HepG2 (cell line): Measurements from ENCODE around the gene ITCH. TPM values are rescaled to one million over a fixed set of nuclear protein-coding genes. Genes with fewer than 3 reads are reported as not detected.

Source experiments
- ATAC-seq: fragments of 200-7000 bp; cut with Tn5 transposase; 3 replicates; pipeline ENCODE4 v1.9.1; 2020; ENCODE audit warnings: mild to moderate bottlenecking, moderate library complexity
- BruUV-seq: library from RNA; stranded (reverse); fragments of 400-500 nt; replicated peaks from 2 replicates; lab custom pipeline; 2021; lab: Mats Ljungman, UMichigan
- CTCF ChIA-PET: fragments of 300-600 bp; formaldehyde crosslinking; extraction: SDS; loops from one replicate; lab custom pipeline; 2021; ENCODE audit warnings: low total read pairs, inconsistent platforms, low intra/inter-chr PET ratio; lab: Yijun Ruan, JAX
- POLR2A ChIA-PET: fragments of 350-600 bp; sonication (Branson Sonifier 250); formaldehyde crosslinking; loops from one replicate; lab custom pipeline; 2020; ENCODE audit warnings: antibody characterized with exemption, inconsistent platforms; lab: Yijun Ruan, JAX
- DNase-seq: peaks from one replicate; pipeline ENCODE4 v3.0.0-alpha.2; 2015; ENCODE audit warnings: low spot score
- FAIRE-seq: peaks from 3 replicates; lab custom pipeline; 2011; peaks lifted over from hg19 to GRCh38; lab: Jason Lieb, UNC
- H2AFZ ChIP-seq: one replicate; pipeline ENCODE4 v1.6.1; 2011; ENCODE audit warnings: low read length, inconsistent platforms
- H3K27ac ChIP-seq: fragments of 300-600 bp; 3 replicates; pipeline ENCODE4 v1.8.0; 2011; ENCODE audit warnings: mixed run types, mild to moderate bottlenecking, mixed read lengths, low read length, inconsistent platforms; ENCODE audit not compliant: insufficient read depth; ENCODE audit errors: extremely low read length
- H3K27me3 ChIP-seq, 2 experiments: fragments of 200-600 bp in 1 of 2; 2 replicates in 1 of 2; 3 replicates in 1 of 2; pipeline versions ENCODE4 v1.6.0 to v1.8.0; 2011; ENCODE audit warnings: low read length in 2 of 2, mild to moderate bottlenecking in 2 of 2, moderate library complexity in 2 of 2, inconsistent platforms in 1 of 2; ENCODE audit not compliant: insufficient read depth in 2 of 2, control insufficient read depth in 1 of 2
- H3K36me3 ChIP-seq, 2 experiments: fragments of 200-600 bp in 1 of 2; replicated peaks in 1 of 2; 2 replicates in 1 of 2; 3 replicates in 1 of 2; pipeline versions ENCODE4 v1.5.1 to v1.8.0; 2011; ENCODE audit warnings: low read length in 2 of 2, inconsistent platforms in 1 of 2; ENCODE audit not compliant: insufficient read depth in 2 of 2, control insufficient read depth in 1 of 2
- H3K4me1 ChIP-seq: 2 replicates; pipeline ENCODE4 v1.5.1; 2012; ENCODE audit warnings: low read length, inconsistent platforms; ENCODE audit not compliant: insufficient read depth
- H3K4me2 ChIP-seq: 2 replicates; pipeline ENCODE4 v1.6.0; 2011; ENCODE audit warnings: low read depth, low read length, inconsistent platforms
- H3K4me3 ChIP-seq, 3 experiments: fragments of 200-600 bp in 1 of 3; sonication (generic), shearing (Covaris generic) in 1 of 3; replicated peaks in 1 of 3; 2 replicates each; pipeline ENCODE4 v1.5.1; 2011 to 2016; ENCODE audit warnings: low read length in 3 of 3, inconsistent platforms in 2 of 3, low read depth in 2 of 3, mild to moderate bottlenecking in 2 of 3, control low read depth in 1 of 3, mixed read lengths in 1 of 3; ENCODE audit not compliant: insufficient read depth in 1 of 3
- H3K79me2 ChIP-seq: one replicate; pipeline ENCODE4 v1.6.1; 2011; ENCODE audit warnings: low read length, inconsistent platforms; ENCODE audit not compliant: insufficient read depth
- H3K9ac ChIP-seq: 2 replicates; pipeline ENCODE4 v1.6.0; 2011; ENCODE audit warnings: mild to moderate bottlenecking, low read depth, low read length, inconsistent platforms; ENCODE audit not compliant: insufficient read depth
- H3K9me3 ChIP-seq: 2 replicates; pipeline ENCODE4 v1.5.1; 2012; ENCODE audit warnings: mild to moderate bottlenecking, low read length
- H4K20me1 ChIP-seq: 2 replicates; pipeline ENCODE4 v1.6.0; 2011; ENCODE audit warnings: inconsistent platforms, mild to moderate bottlenecking, low read length, moderate library complexity; ENCODE audit not compliant: insufficient read depth
- FOXJ3 ChIP-seq: sonication (generic); formaldehyde crosslinking; IDR thresholded peaks from 2 replicates; pipeline ENCODE4 v1.4.0; 2020; ENCODE audit warnings: missing genetic modification reagents, mild to moderate bottlenecking, borderline replicate concordance
- LCORL ChIP-seq, 2 experiments: fragments of 450-650 bp in 1 of 2; sonication (generic) in 1 of 2; formaldehyde crosslinking in 1 of 2; IDR thresholded peaks; 2 replicates each; pipeline versions ENCODE4 v1.5.0 to v1.6.1; 2017 to 2020; ENCODE audit warnings: antibody characterized with exemption in 1 of 2, missing genetic modification reagents in 1 of 2
- MIXL1 ChIP-seq: IDR thresholded peaks from 2 replicates; pipeline ENCODE4 v1.6.1; 2016
- PRPF4 ChIP-seq: fragments of 200-400 bp; formaldehyde crosslinking; IDR thresholded peaks from 2 replicates; pipeline ENCODE4 v1.6.1; 2016; ENCODE audit warnings: low read length, low read depth; ENCODE audit not compliant: poor library complexity, severe bottlenecking
- SNAPC4 ChIP-seq: sonication (generic); formaldehyde crosslinking; IDR thresholded peaks from 2 replicates; pipeline ENCODE4 v1.4.0; 2020; ENCODE audit warnings: mild to moderate bottlenecking, missing genetic modification reagents
- TP53 ChIP-seq: sonication (generic); formaldehyde crosslinking; conservative IDR thresholded peaks from 2 replicates; pipeline ENCODE4 v1.4.0; 2020; ENCODE audit warnings: missing genetic modification reagents
- ZBTB20 ChIP-seq: sonication (generic); formaldehyde crosslinking; IDR thresholded peaks from 2 replicates; pipeline ENCODE4 v1.8.1; 2023; ENCODE audit warnings: missing genetic modification reagents, low read depth, mild to moderate bottlenecking, borderline replicate concordance
- ZBTB42 ChIP-seq: sonication (generic); formaldehyde crosslinking; IDR thresholded peaks from 2 replicates; pipeline ENCODE4 v1.5.0; 2020; ENCODE audit warnings: mild to moderate bottlenecking, missing genetic modification reagents
- ZKSCAN8 ChIP-seq: IDR thresholded peaks from 2 replicates; pipeline ENCODE4 v1.6.1; 2016; ENCODE audit warnings: borderline replicate concordance, missing genetic modification reagents, missing compliant biosample characterization
- ZNF160 ChIP-seq: sonication (generic); formaldehyde crosslinking; IDR thresholded peaks from 2 replicates; pipeline ENCODE4 v1.8.0; 2022; ENCODE audit warnings: mild to moderate bottlenecking, inconsistent platforms, missing genetic modification reagents
- ZNF274 ChIP-seq: sonication (generic); formaldehyde crosslinking; IDR thresholded peaks from 2 replicates; pipeline ENCODE4 v1.5.1; 2020; ENCODE audit warnings: mild to moderate bottlenecking, missing genetic modification reagents
- ZNF557 ChIP-seq: sonication (generic); formaldehyde crosslinking; IDR thresholded peaks from 2 replicates; pipeline ENCODE4 v1.4.0; 2020; ENCODE audit warnings: missing genetic modification reagents
- ZSCAN29 ChIP-seq: sonication (generic); formaldehyde crosslinking; conservative IDR thresholded peaks from 2 replicates; pipeline ENCODE4 v1.4.0; 2020; ENCODE audit warnings: mild to moderate bottlenecking, missing genetic modification reagents
- ZSCAN5A ChIP-seq: sonication (generic); formaldehyde crosslinking; IDR thresholded peaks from 2 replicates; pipeline ENCODE4 v1.8.0; 2022; ENCODE audit warnings: mild to moderate bottlenecking, missing genetic modification reagents, borderline replicate concordance
- WGBS: methylation state at CpG from one replicate; pipeline ENCODE4 v1.1.6; 2017; ENCODE audit warnings: low lambda C conversion rate; 5-methylcytosine and 5-hydroxymethylcytosine counted together
- in situ Hi-C: cut with HindIII; loops from 2 replicates; pipeline ENCODE4 v1.10.0; 2017; ENCODE audit warnings: low pct_unique_long_range_greater_than_20kb; ENCODE audit not compliant: extremely low pct_ligation_motif_present
- intact Hi-C: fragments of 100-400 bp; cut with micrococcal nuclease; formaldehyde crosslinking; loops from one replicate; pipeline ENCODE4 v1.10.0; 2022; ENCODE audit not compliant: unreplicated experiment
- polyA plus RNA-seq, 8 experiments: library from polyadenylated mRNA; depleted of rRNA in 3 of 8; stranded (reverse) in 7 of 8; unstranded in 1 of 8; fragments of >200 nt; fragmentation: Illumina TruSeq in 4 of 8; extraction: Trizol in 4 of 8; gene quantifications; 2 replicates each; pipeline versions ENCODE4 v1.2.1 to v1.2.3, GENCODE V29; 2011 to 2016; ENCODE audit warnings: low read depth in 4 of 8, missing spikeins in 1 of 8, mixed read lengths in 1 of 8; ENCODE audit not compliant: insufficient read depth in 1 of 8
- total RNA-seq, 5 experiments: library from RNA; depleted of rRNA; stranded (reverse); fragments of >200 nt; fragmentation: Illumina TruSeq; extraction: Trizol; gene quantifications; 2 replicates each; pipeline ENCODE4 v1.2.3, GENCODE V29; 2016; ENCODE audit warnings: low read depth in 1 of 5
- TF ChIP-seq, protein P1 (sequence below): sonication (generic); formaldehyde crosslinking; conservative IDR thresholded peaks from 2 replicates; pipeline ENCODE4 v1.8.1; 2023; ENCODE audit warnings: missing genetic modification reagents
- TF ChIP-seq, protein P2 (sequence below): sonication (generic); formaldehyde crosslinking; IDR thresholded peaks from 2 replicates; pipeline ENCODE4 v1.4.0; 2020; ENCODE audit warnings: mild to moderate bottlenecking, missing genetic modification reagents

ITCH gene
- total and polyA plus RNA-seq, 2 of the 13 experiments (the other 11 are each of a cell fraction or from before 2014, with no cell fraction given): 20.5 to 112 TPM

- 8% methylated on average over 4 of the region's 4 CpGs for WGBS
- FAIRE-seq (no peak), ATAC-seq (no peak), DNase-seq (no peak)
- no peaks in the 10 kb centered on the region; a peak in 1 of 5 replicates for H3K27me3 ChIP-seq
- no peak overlapping the region for H2AFZ ChIP-seq
- peak overlapping the region; percentile 92 for H3K9ac ChIP-seq
- intact Hi-C loops (no loop called here), in situ Hi-C loops (loop anchor here (5.0 kb wide), 1 partner anchor 52 kb away; no protein-coding TSS in a partner anchor)
- H3K27ac ChIP-seq: peak overlapping the region; percentile 78
- H3K4me1 ChIP-seq: peaks cover 66% of the 10 kb centered on the region
- peaks cover 36% of the 10 kb centered on the region for H4K20me1 ChIP-seq
- H3K9me3 ChIP-seq: no peaks in the 10 kb centered on the region
- peaks cover 59% of the 10 kb centered on the region for H3K79me2 ChIP-seq
- ChIA-PET CTCF (no interaction called here), POLR2A (interaction anchor here (0.7 to 3.8 kb wide), 11 partner anchors 10 to 273 kb away, joined by 3 to 105 read pairs (median 14); partner anchors contain the start of genes AHCY and DYNLRB1)
- H3K4me2 ChIP-seq: peak overlapping the region; percentile 90
- peaks cover 3 to 8% of the 10 kb centered on the region in 2 experiments; a peak in 4 of 5 replicates for H3K36me3 ChIP-seq
- peak overlapping the region; percentile 89 to 100 (median 95) for H3K4me3 ChIP-seq
- TSS peak; percentile 72 for BruUV-seq
- no peak for TF ChIP-seq LCORL (IDR thresholded peaks at IDR 0.05)
- peak; percentile 58; the same call in 1 of the 2 replicates for TF ChIP-seq LCORL (CRISPR knock-in tag; IDR thresholded peaks at IDR 0.05)
- TF ChIP-seq ZNF557 (CRISPR knock-in tag): 0 out of 2 replicates have a peak, but pooled peaks have one; percentile 43
- TF ChIP-seq FOXJ3: 0 out of 2 replicates have a peak, but pooled peaks have one; percentile 70
- 0 out of 2 replicates have a peak, but pooled peaks have one; percentile 20 for TF ChIP-seq ZBTB42
- TF ChIP-seq PRPF4: peak; percentile 10
- TF ChIP-seq ZNF274 (CRISPR knock-in tag): no peak
- TF ChIP-seq SNAPC4: peak; percentile 30; the same call in 1 of the 2 replicates
- TF ChIP-seq ZBTB20: peak; percentile 3; the same call in 1 of the 2 replicates
- TF ChIP-seq, protein P1, sequence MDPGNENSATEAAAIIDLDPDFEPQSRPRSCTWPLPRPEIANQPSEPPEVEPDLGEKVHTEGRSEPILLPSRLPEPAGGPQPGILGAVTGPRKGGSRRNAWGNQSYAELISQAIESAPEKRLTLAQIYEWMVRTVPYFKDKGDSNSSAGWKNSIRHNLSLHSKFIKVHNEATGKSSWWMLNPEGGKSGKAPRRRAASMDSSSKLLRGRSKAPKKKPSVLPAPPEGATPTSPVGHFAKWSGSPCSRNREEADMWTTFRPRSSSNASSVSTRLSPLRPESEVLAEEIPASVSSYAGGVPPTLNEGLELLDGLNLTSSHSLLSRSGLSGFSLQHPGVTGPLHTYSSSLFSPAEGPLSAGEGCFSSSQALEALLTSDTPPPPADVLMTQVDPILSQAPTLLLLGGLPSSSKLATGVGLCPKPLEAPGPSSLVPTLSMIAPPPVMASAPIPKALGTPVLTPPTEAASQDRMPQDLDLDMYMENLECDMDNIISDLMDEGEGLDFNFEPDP (CRISPR knock-in tag): 0 out of 2 replicates have a peak, but pooled peaks have one; percentile 79
- TF ChIP-seq ZNF160 (CRISPR knock-in tag): no peak
- TF ChIP-seq ZSCAN29 (CRISPR knock-in tag): no peak
- TF ChIP-seq TP53 (CRISPR knock-in tag): 0 out of 2 replicates have a peak, but pooled peaks have one; percentile 56
- TF ChIP-seq ZSCAN5A (CRISPR knock-in tag): no peak
- peak; percentile 68; the same call in 1 of the 2 replicates for TF ChIP-seq ZKSCAN8 (CRISPR knock-in tag)
- TF ChIP-seq, protein P2, sequence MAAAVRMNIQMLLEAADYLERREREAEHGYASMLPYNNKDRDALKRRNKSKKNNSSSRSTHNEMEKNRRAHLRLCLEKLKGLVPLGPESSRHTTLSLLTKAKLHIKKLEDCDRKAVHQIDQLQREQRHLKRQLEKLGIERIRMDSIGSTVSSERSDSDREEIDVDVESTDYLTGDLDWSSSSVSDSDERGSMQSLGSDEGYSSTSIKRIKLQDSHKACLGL (CRISPR knock-in tag): peak; percentile 0; the same call in 1 of the 2 replicates
- TF ChIP-seq MIXL1 (CRISPR knock-in tag): 0 out of 2 replicates have a peak, but pooled peaks have one; percentile 0
These were observed 1.1 kb downstream of the ITCH start for GRCh38 chr20:34364223-34364506.
